Duodenal mucosa (tissue), 2 donors: ENCODE measurements around the gene NUMA1.

Experiments used
- H3K27ac ChIP-seq: one replicate; pipeline ENCODE4 v1.7.0; 2013; ENCODE audit warnings: low read depth, low read length
- H3K27me3 ChIP-seq, 2 donors: one replicate each; pipeline ENCODE4 v1.7.0; 2013; ENCODE audit warnings: low read length in 2 of 2, control low read depth in 1 of 2; ENCODE audit not compliant: insufficient read depth in 2 of 2, control insufficient read depth in 1 of 2
- H3K36me3 ChIP-seq, 2 donors: one replicate each; pipeline ENCODE4 v1.7.0; 2013; ENCODE audit warnings: low read length in 2 of 2, control low read depth in 1 of 2; ENCODE audit not compliant: insufficient read depth in 2 of 2, control insufficient read depth in 1 of 2
- H3K4me1 ChIP-seq, 2 donors: one replicate each; pipeline ENCODE4 v1.7.0; 2013; ENCODE audit warnings: low read length in 2 of 2, control low read depth in 1 of 2; ENCODE audit not compliant: insufficient read depth in 2 of 2, control insufficient read depth in 1 of 2
- H3K4me3 ChIP-seq, 2 donors: one replicate each; pipeline ENCODE4 v1.7.0; 2013; ENCODE audit warnings: low read length in 2 of 2, low read depth in 1 of 2
- H3K9ac ChIP-seq, 2 donors: one replicate each; pipeline ENCODE4 v1.7.0; 2013; ENCODE audit warnings: low read length in 2 of 2, low read depth in 1 of 2
- H3K9me3 ChIP-seq, 2 donors: one replicate each; pipeline ENCODE4 v1.7.0; 2013; ENCODE audit warnings: low read length in 2 of 2, control low read depth in 1 of 2; ENCODE audit not compliant: control insufficient read depth in 1 of 2

The NUMA1 gene

GRCh38 chr11:72009156-72009555 is 71.2 kb downstream of the NUMA1 start:
- H3K27me3 ChIP-seq = no peaks in the 10 kb centered on the region
- H3K4me3 ChIP-seq = no peak overlapping the region
- peaks cover 9 to 15% of the 10 kb centered on the region in 2 donors for H3K4me1 ChIP-seq
- peaks cover 90 to 100% of the 10 kb centered on the region in 2 donors for H3K36me3 ChIP-seq
- no peak overlapping the region for H3K9ac ChIP-seq
- H3K9me3 ChIP-seq = no peaks in the 10 kb centered on the region
- H3K27ac ChIP-seq = no peak overlapping the region

- H3K4me1 ChIP-seq = peaks cover 9 to 13% of the 10 kb centered on the region in 2 donors
- no peak overlapping the region for H3K4me3 ChIP-seq
- peaks cover 90 to 100% of the 10 kb centered on the region in 2 donors for H3K36me3 ChIP-seq
- H3K9me3 ChIP-seq = no peaks in the 10 kb centered on the region
- H3K9ac ChIP-seq = no peak overlapping the region
- no peaks in the 10 kb centered on the region for H3K27me3 ChIP-seq
- H3K27ac ChIP-seq = no peak overlapping the region
Observed at GRCh38 chr11:72008728-72009127, 71.6 kb downstream of the NUMA1 start.

GRCh38 chr11:72007587-72007986 is 72.8 kb downstream of the NUMA1 start:
- no peak overlapping the region for H3K27ac ChIP-seq

GRCh38 chr11:72007089-72007476 is 73.3 kb downstream of the NUMA1 start:
- no peak overlapping the region for H3K4me3 ChIP-seq
- H3K27ac ChIP-seq = no peak overlapping the region
- H3K27me3 ChIP-seq = no peaks in the 10 kb centered on the region
- H3K9me3 ChIP-seq = no peaks in the 10 kb centered on the region
- no peak overlapping the region for H3K9ac ChIP-seq
- H3K36me3 ChIP-seq = peaks cover 92 to 100% of the 10 kb centered on the region in 2 donors
- H3K4me1 ChIP-seq = no peaks in the 10 kb centered on the region

More at GRCh38 chr11:72007587-72007986, 72.8 kb downstream of the NUMA1 start:
- Histone ChIP-seq H3K36me3 (peaks cover 92 to 100% of the 10 kb centered on the region in 2 donors), H3K27me3 (no peaks in the 10 kb centered on the region), H3K4me1 (peaks cover 0 to 1% of the 10 kb centered on the region in 2 donors), H3K4me3 (no peak overlapping the region), H3K9ac (no peak overlapping the region), H3K9me3 (no peaks in the 10 kb centered on the region)

GRCh38 chr11:72006309-72007088 is 73.8 kb downstream of the NUMA1 start:
- H3K4me3 ChIP-seq = no peak overlapping the region
- H3K27ac ChIP-seq = no peak overlapping the region
- no peaks in the 10 kb centered on the region for H3K27me3 ChIP-seq
- H3K4me1 ChIP-seq = no peaks in the 10 kb centered on the region
- no peak overlapping the region for H3K9ac ChIP-seq
- peaks cover 92 to 100% of the 10 kb centered on the region in 2 donors for H3K36me3 ChIP-seq
- H3K9me3 ChIP-seq = no peaks in the 10 kb centered on the region

- H3K27me3 ChIP-seq = no peaks in the 10 kb centered on the region
- H3K9ac ChIP-seq = no peak overlapping the region
- no peaks in the 10 kb centered on the region for H3K9me3 ChIP-seq
- no peak overlapping the region for H3K27ac ChIP-seq
- no peak overlapping the region for H3K4me3 ChIP-seq
- peaks cover 90 to 100% of the 10 kb centered on the region in 2 donors for H3K36me3 ChIP-seq
- peaks cover 0 to 2% of the 10 kb centered on the region in 2 donors for H3K4me1 ChIP-seq
Observed at GRCh38 chr11:72005347-72006260, 74.7 kb downstream of the NUMA1 start.

GRCh38 chr11:72004515-72005346 is 75.6 kb downstream of the NUMA1 start:
- H3K4me3 ChIP-seq = no peak overlapping the region
- peaks cover 7 to 11% of the 10 kb centered on the region in 2 donors for H3K4me1 ChIP-seq
- H3K36me3 ChIP-seq = peaks cover 81 to 96% of the 10 kb centered on the region in 2 donors
- no peaks in the 10 kb centered on the region for H3K9me3 ChIP-seq
- no peak overlapping the region for H3K27ac ChIP-seq
- H3K27me3 ChIP-seq = no peaks in the 10 kb centered on the region
- H3K9ac ChIP-seq = no peak overlapping the region

- Histone ChIP-seq H3K4me3 (no peak overlapping the region), H3K27me3 (no peaks in the 10 kb centered on the region), H3K36me3 (peaks cover 79 to 87% of the 10 kb centered on the region in 2 donors), H3K4me1 (peaks cover 17 to 20% of the 10 kb centered on the region in 2 donors), H3K9me3 (no peaks in the 10 kb centered on the region), H3K9ac (no peak overlapping the region), H3K27ac (no peak overlapping the region)
Observed at GRCh38 chr11:72003776-72004171, 76.6 kb downstream of the NUMA1 start.

GRCh38 chr11:72002841-72003775 is 77.2 kb downstream of the NUMA1 start:
- H3K9me3 ChIP-seq = no peaks in the 10 kb centered on the region
- H3K36me3 ChIP-seq = peaks cover 76 to 80% of the 10 kb centered on the region in 2 donors
- no peak overlapping the region for H3K9ac ChIP-seq
- H3K4me3 ChIP-seq = no peak overlapping the region
- H3K4me1 ChIP-seq = peaks cover 23 to 27% of the 10 kb centered on the region in 2 donors
- no peak overlapping the region for H3K27ac ChIP-seq
- no peaks in the 10 kb centered on the region for H3K27me3 ChIP-seq
